ENCODE measurements around the gene EAF1. TPM values are rescaled to one million over a fixed set of nuclear protein-coding genes. Genes with fewer than 3 reads are reported as not detected.
"Not testable (repeated sequence)": the region's sequence is repeated elsewhere in the genome, so short reads cannot be mapped to it uniquely, and the experiment has no call there.

The EAF1 gene
- total RNA-seq, 1 experiment from 2014 or later, result 28.3 TPM

- BruUV-seq (replicated peaks), result no TSS peak
- POLR2A ChIA-PET, result interaction anchor here (0.7 kb wide), 1 partner anchor 55 kb away, joined by 3 read pairs; no protein-coding TSS in a partner anchor
- intact Hi-C loops (cut with micrococcal nuclease), result no loop called here
- Mint-ChIP-seq H3K9me3 (ENCODE audit: unreplicated experiment) (no peaks in the 10 kb centered on the region), H3K27me3 (ENCODE audit: insufficient read depth, unreplicated experiment) (peaks cover 36% of the 10 kb centered on the region), H3K36me3 (ENCODE audit: insufficient read depth, unreplicated experiment) (no peaks in the 10 kb centered on the region), H3K4me3 (ENCODE audit: unreplicated experiment) (no peak overlapping the region), H3K27ac (ENCODE audit: low read depth, unreplicated experiment) (no peak overlapping the region), H3K4me1 (ENCODE audit: insufficient read depth, unreplicated experiment) (no peaks in the 10 kb centered on the region)
- TF ChIP-seq CTCF (IDR thresholded peaks at IDR 0.05; ENCODE audit: unreplicated experiment), result no peak
- no peak for DNase-seq (ENCODE audit: unreplicated experiment)
- CTCF ChIA-PET, result interaction anchor here (0.6 kb wide), 1 partner anchor 49 kb away, joined by 3 read pairs; no protein-coding TSS in a partner anchor
Observed at GRCh38 chr3:15479400-15480224, 52.2 kb downstream of the EAF1 start.

GRCh38 chr3:15484551-15484950 is 57.2 kb downstream of the EAF1 start:
- intact Hi-C loops (cut with micrococcal nuclease); CTCF ChIA-PET; H3K9me3 Mint-ChIP-seq (ENCODE audit: unreplicated experiment); BruUV-seq (replicated peaks); H3K4me3 Mint-ChIP-seq (ENCODE audit: unreplicated experiment); H3K27ac Mint-ChIP-seq (ENCODE audit: low read depth, unreplicated experiment); H3K4me1 Mint-ChIP-seq (ENCODE audit: insufficient read depth, unreplicated experiment); H3K36me3 Mint-ChIP-seq (ENCODE audit: insufficient read depth, unreplicated experiment); POLR2A ChIA-PET; DNase-seq (ENCODE audit: unreplicated experiment): not testable (repeated sequence)
- peaks cover 42% of the 10 kb centered on the region for H3K27me3 Mint-ChIP-seq (ENCODE audit: insufficient read depth, unreplicated experiment)

- intact Hi-C loops (cut with micrococcal nuclease), result no loop called here
- no peak for DNase-seq (ENCODE audit: unreplicated experiment)
- peaks cover 41% of the 10 kb centered on the region for H3K27me3 Mint-ChIP-seq (ENCODE audit: insufficient read depth, unreplicated experiment)
- BruUV-seq (replicated peaks), result no TSS peak
- POLR2A ChIA-PET, result no interaction called here
- no peaks in the 10 kb centered on the region for H3K9me3 Mint-ChIP-seq (ENCODE audit: unreplicated experiment)
- H3K4me3 Mint-ChIP-seq (ENCODE audit: unreplicated experiment), result no peak overlapping the region
- H3K36me3 Mint-ChIP-seq (ENCODE audit: insufficient read depth, unreplicated experiment), result no peaks in the 10 kb centered on the region
- CTCF ChIA-PET, result interaction anchor here (0.6 kb wide), 1 partner anchor 1644 kb away, joined by 3 read pairs; no protein-coding TSS in a partner anchor
- no peak for TF ChIP-seq CTCF (IDR thresholded peaks at IDR 0.05; ENCODE audit: unreplicated experiment)
- H3K27ac Mint-ChIP-seq (ENCODE audit: low read depth, unreplicated experiment), result no peak overlapping the region
- no peaks in the 10 kb centered on the region for H3K4me1 Mint-ChIP-seq (ENCODE audit: insufficient read depth, unreplicated experiment)
Observed at GRCh38 chr3:15486020-15486419, 58.6 kb downstream of the EAF1 start.

- BruUV-seq (replicated peaks), result no TSS peak
- ChIA-PET POLR2A (no interaction called here), CTCF (no interaction called here)
- Mint-ChIP-seq H3K36me3 (ENCODE audit: insufficient read depth, unreplicated experiment) (no peaks in the 10 kb centered on the region), H3K9me3 (ENCODE audit: unreplicated experiment) (no peaks in the 10 kb centered on the region), H3K27ac (ENCODE audit: low read depth, unreplicated experiment) (no peak overlapping the region), H3K4me3 (ENCODE audit: unreplicated experiment) (no peak overlapping the region), H3K4me1 (ENCODE audit: insufficient read depth, unreplicated experiment) (no peaks in the 10 kb centered on the region), H3K27me3 (ENCODE audit: insufficient read depth, unreplicated experiment) (peaks cover 32% of the 10 kb centered on the region)
- intact Hi-C loops (cut with micrococcal nuclease), result no loop called here
- DNase-seq (ENCODE audit: unreplicated experiment), result no peak
- no peak for TF ChIP-seq CTCF (IDR thresholded peaks at IDR 0.05; ENCODE audit: unreplicated experiment)
Observed at GRCh38 chr3:15486979-15487378, 59.6 kb downstream of the EAF1 start.
